ENCODE data around the gene CPNE9.

CPNE9 gene

GRCh38 chr3:9669720-9670432 is 33.8 kb upstream of the CPNE9 start:
- no peak for DNase-seq (ENCODE audit: low read depth in 1 of 2, low spot score in 1 of 2)
- Histone ChIP-seq H3K27ac (replicated peaks) (no peak overlapping the region), H3K4me3 (replicated peaks; ENCODE audit: insufficient read depth, low read length) (no peak overlapping the region), H3K27me3 (ENCODE audit: insufficient read depth, poor library complexity, severe bottlenecking) (no peaks in the 10 kb centered on the region)
- TF ChIP-seq POLR2AphosphoS5 (IDR thresholded peaks at IDR 0.05; ENCODE audit: low read depth) (no peak), REST (IDR thresholded peaks at IDR 0.05; ENCODE audit: insufficient replicate concordance, low read depth) (no peak), CTCF (IDR thresholded peaks at IDR 0.05; ENCODE audit: insufficient read depth, low read length) (no peak), SPI1 (IDR thresholded peaks at IDR 0.05; ENCODE audit: borderline replicate concordance, low read depth) (no peak), GABPA (IDR thresholded peaks at IDR 0.05; ENCODE audit: low read depth) (no peak)

- Histone ChIP-seq H3K4me3 (replicated peaks; ENCODE audit: insufficient read depth, low read length) (no peak overlapping the region), H3K27ac (replicated peaks) (no peak overlapping the region), H3K27me3 (ENCODE audit: insufficient read depth, poor library complexity, severe bottlenecking) (no peaks in the 10 kb centered on the region)
- TF ChIP-seq POLR2AphosphoS5 (IDR thresholded peaks at IDR 0.05; ENCODE audit: low read depth) (no peak), GABPA (IDR thresholded peaks at IDR 0.05; ENCODE audit: low read depth) (no peak), REST (IDR thresholded peaks at IDR 0.05; ENCODE audit: insufficient replicate concordance, low read depth) (no peak), SPI1 (IDR thresholded peaks at IDR 0.05; ENCODE audit: borderline replicate concordance, low read depth) (no peak), CTCF (IDR thresholded peaks at IDR 0.05; ENCODE audit: insufficient read depth, low read length) (no peak)
- no peak for DNase-seq (ENCODE audit: low read depth in 1 of 2, low spot score in 1 of 2)
Observed at GRCh38 chr3:9673082-9673481, 30.6 kb upstream of the CPNE9 start.

- no peak for DNase-seq (ENCODE audit: low read depth in 1 of 2, low spot score in 1 of 2)
- H3K4me3 ChIP-seq (replicated peaks; ENCODE audit: insufficient read depth, low read length), result no peak overlapping the region
- H3K27ac ChIP-seq (replicated peaks), result no peak overlapping the region
- no peaks in the 10 kb centered on the region for H3K27me3 ChIP-seq (ENCODE audit: insufficient read depth, poor library complexity, severe bottlenecking)
- no peak for TF ChIP-seq POLR2AphosphoS5 (IDR thresholded peaks at IDR 0.05; ENCODE audit: low read depth)
- TF ChIP-seq CTCF (IDR thresholded peaks at IDR 0.05; ENCODE audit: insufficient read depth, low read length), result no peak
- no peak for TF ChIP-seq GABPA (IDR thresholded peaks at IDR 0.05; ENCODE audit: low read depth)
- TF ChIP-seq SPI1 (IDR thresholded peaks at IDR 0.05; ENCODE audit: borderline replicate concordance, low read depth), result no peak
- no peak for TF ChIP-seq REST (IDR thresholded peaks at IDR 0.05; ENCODE audit: insufficient replicate concordance, low read depth)
Observed at GRCh38 chr3:9673752-9674151, 29.9 kb upstream of the CPNE9 start.
